ENCODE data around the gene TAGLN.
"Not testable (repeated sequence)": the region's sequence is repeated elsewhere in the genome, so short reads cannot be mapped to it uniquely, and the experiment has no call there.

Gene TAGLN

DNA sequence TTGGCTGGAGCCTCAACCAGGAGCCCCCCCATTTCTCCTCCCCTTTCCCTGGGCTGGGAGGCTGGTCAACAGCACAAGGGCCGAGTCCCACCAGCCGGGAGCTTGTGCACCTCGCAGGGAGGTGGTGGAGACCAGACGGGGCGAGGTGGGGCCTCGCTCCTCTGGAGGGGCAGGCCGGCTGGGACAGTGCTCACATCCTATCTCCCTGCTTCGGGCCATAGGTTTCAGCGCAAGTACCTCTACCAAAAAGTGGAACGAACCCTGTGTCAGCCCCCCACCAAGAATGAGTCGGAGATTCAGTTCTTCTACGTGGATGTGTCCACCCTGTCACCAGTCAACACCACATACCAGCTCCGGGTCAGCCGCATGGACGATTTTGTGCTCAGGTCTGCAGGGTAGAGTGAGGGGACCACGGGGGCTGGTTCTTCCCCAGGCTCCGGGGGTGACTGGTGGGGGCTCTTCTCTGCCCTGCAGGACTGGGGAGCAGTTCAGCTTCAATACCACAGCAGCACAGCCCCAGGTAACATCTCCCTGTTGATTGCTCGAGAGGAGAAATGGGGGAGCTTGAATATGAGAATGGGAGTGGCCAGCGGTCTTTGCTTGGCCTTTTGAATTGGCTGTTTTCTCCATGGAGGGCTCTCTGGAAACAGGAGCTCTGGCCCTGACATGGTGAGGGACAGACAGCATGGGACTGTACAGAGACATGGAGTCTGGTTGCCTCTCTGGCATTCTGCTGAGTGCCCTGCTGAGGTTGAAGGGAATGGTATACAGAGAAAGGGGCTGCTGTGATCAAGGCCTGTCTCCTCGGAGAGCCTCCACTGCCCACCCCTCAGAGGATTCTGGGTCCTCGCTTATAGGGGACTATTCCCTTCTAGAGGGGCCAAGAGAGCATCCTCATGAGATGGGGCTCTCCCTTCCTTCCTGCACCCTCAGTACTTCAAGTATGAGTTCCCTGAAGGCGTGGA lies 17.3 kb upstream of the TAGLN start:
- no peak for DNase-seq

GRCh38 chr11:117182551-117182935 lies 16.6 kb upstream of the TAGLN start:
- no peak for DNase-seq

DNA sequence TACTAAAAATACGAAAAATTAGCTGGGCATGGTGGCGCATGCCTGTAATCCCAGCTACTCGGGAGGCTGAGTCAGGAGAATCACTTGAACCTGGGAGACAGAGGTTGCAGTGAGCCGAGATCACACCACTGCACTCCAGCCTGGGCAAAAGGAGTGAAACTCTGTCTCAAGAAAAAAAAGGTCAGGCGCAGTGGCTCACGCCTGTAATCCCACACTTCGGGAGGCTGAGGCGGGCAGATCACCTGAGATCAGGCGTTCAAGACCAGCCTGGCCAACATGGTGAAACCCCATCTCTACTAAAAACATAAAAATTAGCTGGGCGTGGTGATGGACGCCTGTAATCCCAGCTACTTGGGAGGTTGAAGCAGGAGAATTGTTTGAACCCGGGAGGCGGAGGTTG lies 16.0 kb upstream of the TAGLN start:
- DNase-seq = not testable (repeated sequence)

GRCh38 chr11:117183724-117184349 lies 15.3 kb upstream of the TAGLN start:
- no peak for DNase-seq

GRCh38 chr11:117185736-117186430 lies 13.3 kb upstream of the TAGLN start:
- DNase-seq = no peak

GRCh38 chr11:117186431-117186761 lies 12.8 kb upstream of the TAGLN start:
- no peak for DNase-seq

DNA sequence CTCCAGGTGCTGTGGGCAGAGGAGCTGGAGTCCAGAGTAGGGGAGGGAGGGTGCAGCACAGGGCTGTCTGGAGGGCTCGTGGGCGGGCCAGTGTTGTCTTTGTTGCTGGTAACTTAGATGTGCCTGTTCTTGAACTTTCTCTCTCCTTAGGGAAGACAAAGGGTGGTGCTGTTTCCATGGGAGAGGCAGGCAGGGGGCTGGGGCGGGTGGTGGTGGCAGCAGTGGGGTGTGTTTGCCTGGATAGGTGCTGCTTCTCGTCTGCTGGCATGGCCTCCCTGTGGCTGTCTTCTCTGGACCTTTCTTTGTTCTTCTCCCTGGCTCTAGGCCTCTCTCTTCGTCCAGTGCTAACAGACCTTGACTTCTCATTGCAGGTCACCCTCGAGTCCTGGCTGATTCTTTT lies 12.2 kb upstream of the TAGLN start:
- DNase-seq = no peak

DNA sequence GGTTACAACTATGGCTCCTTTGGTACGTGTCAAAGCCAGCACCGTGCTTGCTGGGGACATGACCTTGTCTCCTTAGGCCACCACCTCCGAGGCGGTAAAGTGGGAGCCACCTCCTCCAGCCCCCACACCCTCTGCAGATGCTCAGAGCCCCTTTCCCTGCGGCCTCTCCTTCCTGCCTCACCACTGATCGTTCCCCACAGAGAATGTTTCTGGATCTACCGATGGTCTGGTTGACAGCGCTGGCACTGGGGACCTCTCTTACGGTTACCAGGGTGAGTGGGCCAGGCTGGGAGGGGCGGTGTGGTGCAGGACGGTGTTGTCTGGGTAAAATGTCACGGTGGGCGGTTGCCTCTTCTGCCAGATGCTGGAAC lies 11.8 kb upstream of the TAGLN start:
- no peak for DNase-seq

DNA sequence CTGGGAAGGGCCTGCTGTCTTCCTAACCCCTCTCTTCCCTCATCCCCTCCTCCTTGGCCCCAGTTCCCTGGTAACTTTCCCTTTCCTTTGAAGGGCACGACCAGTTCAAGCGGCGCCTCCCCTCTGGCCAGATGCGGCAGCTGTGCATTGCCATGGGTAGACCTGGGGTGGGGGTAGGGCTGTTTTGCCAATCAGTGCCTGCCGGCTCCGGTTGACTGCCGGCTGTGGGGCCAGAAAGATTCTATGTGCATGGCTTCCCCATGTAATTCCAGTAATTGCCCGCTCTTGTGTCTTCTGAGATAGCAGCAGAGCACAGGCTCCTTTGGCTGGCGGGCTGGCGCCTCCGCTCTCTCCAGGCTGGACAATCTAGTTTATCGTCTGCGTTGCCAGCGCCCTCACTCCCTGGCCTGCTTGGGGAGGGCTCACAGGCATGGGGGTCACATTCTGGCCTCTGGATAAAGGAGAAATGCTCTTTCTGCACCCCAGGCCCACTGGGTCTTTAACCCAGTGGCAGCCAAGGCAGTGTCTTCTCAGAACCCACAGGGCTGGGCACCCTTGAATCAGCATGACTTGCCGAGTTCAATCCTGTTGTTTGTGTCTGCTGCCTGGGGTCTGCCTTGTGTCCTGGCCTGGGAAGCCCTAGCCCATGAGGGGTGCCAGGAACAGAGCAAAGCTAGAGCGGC lies 11.2 kb upstream of the TAGLN start:
- no peak for DNase-seq

- no peak for DNase-seq
These were observed 10.5 kb upstream of the TAGLN start for GRCh38 chr11:117188620-117189081.

- DNase-seq = no peak
These were observed 9.8 kb upstream of the TAGLN start for GRCh38 chr11:117189191-117189940.

- DNase-seq = no peak
These were observed 9.1 kb upstream of the TAGLN start for GRCh38 chr11:117189941-117190544.

- DNase-seq = no peak
These were observed 7.3 kb upstream of the TAGLN start for GRCh38 chr11:117191680-117192400.

DNA sequence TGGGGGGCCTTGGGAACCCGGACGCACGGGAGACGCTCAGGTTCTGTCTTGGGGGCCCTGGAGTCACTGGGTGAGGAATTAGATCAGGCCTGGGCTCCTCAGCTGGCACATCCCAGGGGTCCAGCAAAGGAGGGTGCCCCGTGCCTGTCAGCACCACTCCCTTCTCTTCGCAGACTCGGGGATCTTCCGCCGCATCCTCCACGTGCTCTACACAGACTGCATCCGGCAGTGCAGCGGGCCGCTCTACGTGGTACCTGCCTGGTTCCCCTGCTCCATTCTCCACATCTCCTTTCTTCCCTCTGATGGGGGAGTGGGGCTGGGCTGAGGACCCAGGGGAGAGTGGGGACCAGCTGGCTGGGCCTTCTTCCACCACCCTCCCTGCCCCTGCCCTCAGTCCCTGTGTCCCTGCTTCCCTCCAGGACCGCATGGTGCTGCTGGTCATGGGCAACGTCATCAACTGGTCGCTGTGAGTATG lies 6.7 kb upstream of the TAGLN start:
- no peak for DNase-seq

DNA sequence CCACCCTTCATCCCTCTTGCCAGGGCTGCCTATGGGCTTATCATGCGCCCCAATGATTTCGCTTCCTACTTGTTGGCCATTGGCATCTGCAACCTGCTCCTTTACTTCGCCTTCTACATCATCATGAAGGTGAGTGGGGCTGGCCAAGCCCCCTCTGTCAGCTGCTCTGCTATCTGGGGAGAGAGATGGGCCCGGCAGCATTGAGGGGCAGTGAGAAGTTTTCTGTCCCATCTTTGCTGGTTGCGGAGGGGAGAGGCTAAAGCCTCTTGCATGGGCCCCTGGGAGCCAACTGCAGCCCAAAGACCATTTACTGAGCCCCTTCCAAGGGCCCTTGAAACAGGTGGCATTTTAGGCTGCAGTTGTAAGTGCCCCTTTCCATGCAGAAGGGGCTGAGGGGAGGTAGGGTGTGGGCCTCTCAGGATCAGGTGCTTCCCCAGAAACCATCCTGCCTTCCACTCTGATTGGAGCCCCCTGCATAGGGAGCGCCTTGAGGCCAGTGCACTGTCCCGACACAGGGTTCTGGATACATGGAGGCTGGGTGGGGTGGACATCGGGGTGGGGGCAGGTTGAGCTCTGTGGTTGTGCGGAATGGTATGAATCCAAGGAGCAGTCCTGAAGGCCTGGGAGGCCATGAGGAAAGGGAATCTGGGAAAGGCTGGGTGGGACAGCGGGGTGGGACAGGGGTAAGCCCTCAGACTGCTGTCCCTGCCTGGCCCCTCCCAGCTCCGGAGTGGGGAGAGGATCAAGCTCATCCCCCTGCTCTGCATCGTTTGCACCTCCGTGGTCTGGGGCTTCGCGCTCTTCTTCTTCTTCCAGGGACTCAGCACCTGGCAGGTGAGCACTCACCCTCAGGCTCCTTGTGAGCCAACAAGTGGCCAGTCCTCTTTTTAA lies 5.8 kb upstream of the TAGLN start:
- DNase-seq = no peak

GRCh38 chr11:117194267-117194666 lies 4.9 kb upstream of the TAGLN start:
- DNase-seq = no peak

GRCh38 chr11:117195258-117195657 lies 3.9 kb upstream of the TAGLN start:
- no peak for DNase-seq

DNA sequence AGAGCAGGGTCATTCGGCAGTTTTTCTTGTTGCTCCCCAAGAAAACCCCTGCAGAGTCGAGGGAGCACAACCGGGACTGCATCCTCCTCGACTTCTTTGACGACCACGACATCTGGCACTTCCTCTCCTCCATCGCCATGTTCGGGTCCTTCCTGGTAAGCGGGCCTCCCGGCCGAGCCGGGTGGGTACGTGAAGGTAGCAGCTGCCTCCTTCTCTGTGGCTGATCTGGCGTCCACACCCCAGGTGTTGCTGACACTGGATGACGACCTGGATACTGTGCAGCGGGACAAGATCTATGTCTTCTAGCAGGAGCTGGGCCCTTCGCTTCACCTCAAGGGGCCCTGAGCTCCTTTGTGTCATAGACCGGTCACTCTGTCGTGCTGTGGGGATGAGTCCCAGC lies 3.4 kb upstream of the TAGLN start:
- DNase-seq = no peak

DNA sequence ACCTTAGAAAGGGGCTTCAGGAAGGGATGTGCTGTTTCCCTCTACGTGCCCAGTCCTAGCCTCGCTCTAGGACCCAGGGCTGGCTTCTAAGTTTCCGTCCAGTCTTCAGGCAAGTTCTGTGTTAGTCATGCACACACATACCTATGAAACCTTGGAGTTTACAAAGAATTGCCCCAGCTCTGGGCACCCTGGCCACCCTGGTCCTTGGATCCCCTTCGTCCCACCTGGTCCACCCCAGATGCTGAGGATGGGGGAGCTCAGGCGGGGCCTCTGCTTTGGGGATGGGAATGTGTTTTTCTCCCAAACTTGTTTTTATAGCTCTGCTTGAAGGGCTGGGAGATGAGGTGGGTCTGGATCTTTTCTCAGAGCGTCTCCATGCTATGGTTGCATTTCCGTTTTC lies 2.2 kb upstream of the TAGLN start:
- DNase-seq = no peak
